ENCODE data around the gene AMOTL1.

Gene AMOTL1

DNA sequence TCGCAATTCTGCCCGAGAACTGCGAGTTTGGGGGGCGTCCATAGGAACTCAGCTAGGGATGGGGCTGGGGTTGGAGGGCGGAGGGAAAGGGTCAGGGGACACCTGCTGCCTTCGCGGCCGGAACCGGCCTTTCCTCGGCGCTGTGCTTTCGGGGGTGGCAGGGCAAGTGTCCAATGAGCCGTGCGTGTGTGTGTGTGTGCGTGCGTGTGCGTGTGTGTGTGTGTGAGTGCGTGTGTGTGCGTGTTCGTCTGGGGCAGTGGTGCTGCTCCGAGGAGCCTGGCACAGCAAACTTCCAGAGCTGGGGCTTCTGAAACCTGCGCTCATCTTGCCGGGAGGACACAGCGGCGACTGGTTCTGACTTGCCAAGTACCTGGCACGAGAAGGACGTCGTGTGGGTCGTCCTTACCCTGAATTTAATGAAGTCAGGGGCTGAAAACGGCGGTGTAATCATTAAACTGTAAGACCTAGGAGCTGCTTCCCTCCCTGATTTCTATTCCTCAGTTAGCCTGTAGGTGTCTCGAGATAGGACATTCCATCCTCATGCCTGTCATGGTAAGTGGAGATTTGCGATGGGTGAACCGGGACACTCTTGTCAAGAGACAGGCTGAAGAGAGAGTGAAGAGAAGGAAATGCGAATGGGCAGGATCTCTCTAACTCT lies 27.0 kb upstream of the AMOTL1 start:
- no peak for DNase-seq (ENCODE audit: low read depth in 1 of 2, low spot score in 1 of 2)

DNA sequence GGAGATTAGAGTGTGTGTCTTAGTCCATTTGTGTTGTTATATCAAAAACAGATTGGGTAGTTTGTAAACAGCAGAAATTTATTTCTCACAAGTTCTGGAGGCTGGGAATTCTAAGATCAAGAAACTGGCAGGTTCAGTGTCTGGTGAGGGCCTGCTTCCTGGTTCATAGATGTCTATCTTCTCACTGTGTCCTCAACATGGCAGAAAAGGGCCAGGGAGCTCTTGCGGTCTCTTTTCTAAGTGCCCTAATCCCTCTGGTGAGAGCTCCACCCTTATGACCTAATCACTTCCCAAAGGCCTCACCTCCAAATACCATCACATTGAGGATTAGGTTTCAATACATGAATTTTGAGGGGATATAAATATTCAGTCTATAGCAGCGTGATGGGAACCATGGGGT lies 25.5 kb upstream of the AMOTL1 start:
- no peak for DNase-seq (ENCODE audit: low read depth in 1 of 2, low spot score in 1 of 2)

DNA sequence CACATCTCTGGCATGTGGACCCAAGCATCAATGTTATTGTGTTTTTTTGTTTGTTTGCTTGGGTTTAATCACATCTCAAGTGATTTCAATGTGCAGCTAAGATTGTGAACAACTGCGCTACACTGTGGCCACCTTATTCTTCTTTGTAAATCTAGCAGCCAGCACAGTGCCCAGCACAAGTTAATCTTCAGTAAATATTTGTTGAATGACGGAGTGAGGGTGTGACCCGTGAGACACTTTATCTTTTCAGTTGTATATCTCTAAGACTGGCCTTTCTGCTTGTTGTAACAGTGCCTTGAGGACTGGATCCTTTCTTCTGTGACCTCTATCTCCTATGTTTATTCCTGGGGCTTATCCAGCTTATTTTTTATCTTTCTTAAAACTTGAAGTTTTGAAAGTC lies 21.4 kb upstream of the AMOTL1 start:
- no peak for DNase-seq (ENCODE audit: low read depth in 1 of 2, low spot score in 1 of 2)

DNA sequence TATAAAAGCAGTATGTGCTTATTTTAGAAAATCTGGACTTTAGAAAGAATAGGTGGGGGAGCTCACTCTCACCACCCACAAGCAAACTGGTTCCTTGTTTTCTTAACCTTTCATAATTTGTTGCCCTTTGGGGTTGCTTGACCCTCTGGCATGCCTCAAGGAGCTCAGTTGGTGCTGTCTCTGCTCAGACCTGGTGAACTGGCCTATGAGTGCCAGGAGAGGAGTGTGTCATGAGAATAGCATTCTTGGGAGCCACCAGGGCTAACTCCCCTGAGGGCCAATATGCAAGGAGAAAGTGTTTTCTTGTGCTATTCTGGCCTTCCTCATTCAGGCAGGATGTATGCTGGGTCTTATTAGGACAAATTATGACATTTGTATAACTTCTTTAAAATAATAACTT lies 21.0 kb upstream of the AMOTL1 start:
- no peak for DNase-seq (ENCODE audit: low read depth in 1 of 2, low spot score in 1 of 2)

DNA sequence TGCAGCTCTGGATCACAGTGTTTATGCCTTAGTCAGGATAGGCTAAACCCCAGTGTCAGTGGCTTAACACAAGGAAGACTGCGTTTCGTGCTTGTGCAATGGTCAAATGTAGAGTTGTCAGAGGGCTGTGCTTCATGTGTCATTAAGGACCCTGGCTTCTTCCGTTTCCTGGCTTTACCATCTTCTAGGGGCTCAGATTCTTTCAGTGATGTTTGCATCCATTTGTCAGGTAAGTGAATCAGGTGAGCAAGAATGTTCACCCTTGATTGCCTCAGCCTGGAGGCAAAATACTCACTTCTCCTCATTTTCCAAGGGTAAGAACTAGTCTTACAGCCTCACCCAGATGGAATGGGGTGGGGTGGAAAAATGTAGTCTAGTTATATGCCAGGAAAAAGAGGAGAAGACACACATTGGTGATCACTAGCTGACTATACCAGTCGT lies 20.5 kb upstream of the AMOTL1 start:
- DNase-seq (ENCODE audit: low read depth in 1 of 2, low spot score in 1 of 2): no peak

DNA sequence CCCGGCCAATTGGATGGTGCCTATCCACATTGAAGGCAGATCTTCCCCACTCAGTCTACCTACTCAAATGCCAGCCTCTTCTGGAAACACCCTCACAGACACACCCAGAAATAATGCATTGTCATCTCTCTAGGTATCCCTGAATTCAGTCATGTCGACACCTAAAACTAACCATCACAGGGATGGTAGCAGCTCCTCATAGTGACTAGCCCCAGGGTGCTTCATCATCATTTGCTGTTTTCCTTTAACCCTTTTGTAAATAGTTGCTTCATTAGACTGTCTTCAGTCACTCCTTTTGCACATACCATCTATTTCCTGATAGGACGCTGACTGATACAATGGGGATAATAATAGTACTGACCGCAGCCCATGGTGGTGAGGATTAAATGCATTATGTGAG lies 18.8 kb upstream of the AMOTL1 start:
- no peak for DNase-seq (ENCODE audit: low read depth in 1 of 2, low spot score in 1 of 2)

DNA sequence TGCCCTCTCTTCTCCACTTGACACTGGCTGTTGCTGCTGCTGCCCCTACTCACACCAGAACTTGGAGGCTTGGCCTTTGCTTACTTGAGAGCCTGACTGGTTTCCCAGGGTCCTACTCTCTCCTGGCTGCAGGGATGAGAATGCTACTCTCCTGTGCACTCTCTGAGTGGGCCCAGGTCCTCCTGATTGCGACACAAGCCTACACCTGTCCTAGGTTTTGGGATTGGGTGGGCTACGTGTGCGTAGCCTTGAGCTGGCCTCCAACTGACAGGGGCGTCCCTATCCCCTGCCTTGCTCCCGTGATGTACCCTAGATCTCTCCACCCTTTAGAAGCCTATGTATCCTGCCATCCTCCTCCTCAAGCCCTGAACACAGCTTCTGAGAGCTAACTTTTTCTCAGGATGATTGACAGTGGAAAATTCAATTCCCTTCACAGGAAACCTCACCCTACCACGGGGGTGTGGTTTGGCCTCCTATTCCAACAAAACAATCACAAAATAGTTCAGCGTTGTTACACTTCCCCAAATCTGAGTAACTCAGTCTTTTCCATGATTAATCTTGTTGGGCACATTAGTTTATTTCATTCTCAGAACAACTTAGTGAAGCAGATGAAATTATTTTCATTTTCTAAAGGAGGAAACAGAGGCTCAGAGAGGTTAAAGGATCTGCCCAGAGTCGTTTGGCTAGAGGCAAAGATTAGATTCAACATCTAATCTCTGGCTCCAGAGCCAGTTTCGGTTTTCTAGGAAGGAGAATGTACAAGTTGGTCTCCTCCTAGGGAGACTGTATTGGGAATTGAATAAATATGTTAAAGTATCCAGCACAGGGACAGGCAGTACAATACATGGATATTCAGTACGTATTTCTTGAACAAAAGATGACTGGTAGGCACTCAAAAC lies 17.6 kb upstream of the AMOTL1 start:
- DNase-seq (ENCODE audit: low read depth in 1 of 2, low spot score in 1 of 2): no peak

DNA sequence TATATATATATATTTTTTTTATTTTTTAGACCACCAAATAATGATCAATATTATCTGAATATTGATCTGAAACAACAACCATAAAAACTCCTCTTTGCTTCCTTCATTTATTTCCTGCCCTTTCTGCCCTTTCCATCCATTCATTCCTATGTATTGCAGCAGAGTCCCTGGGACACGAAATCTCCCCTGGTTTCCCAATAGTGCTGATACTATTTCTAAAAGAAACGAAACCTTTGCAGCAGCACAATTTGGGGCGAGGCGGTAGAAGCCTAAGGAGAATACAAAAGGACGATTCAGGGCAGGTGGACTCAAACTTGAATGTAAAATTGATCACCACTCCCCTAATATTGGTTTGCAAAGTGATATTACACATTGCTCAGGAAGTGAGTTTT lies 16.9 kb upstream of the AMOTL1 start:
- DNase-seq (ENCODE audit: low read depth in 1 of 2, low spot score in 1 of 2): no peak

DNA sequence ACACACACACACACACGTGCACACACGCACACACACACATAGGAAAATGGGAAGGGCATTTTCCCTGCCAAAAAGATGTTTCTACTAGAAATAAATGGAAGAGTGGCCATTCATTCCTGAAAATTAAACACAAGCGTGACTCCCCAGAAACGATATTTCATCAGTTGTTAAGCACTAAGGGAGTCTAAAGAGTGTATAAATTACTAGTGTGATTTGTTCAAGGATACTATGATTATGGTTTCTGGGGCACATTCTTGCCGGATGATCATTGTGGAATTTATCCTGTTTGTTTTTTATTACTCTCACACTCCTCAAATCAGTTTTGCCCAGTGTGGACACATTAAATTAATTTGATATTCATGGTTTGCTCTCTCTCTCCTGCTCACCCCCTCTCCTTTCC lies 16.4 kb upstream of the AMOTL1 start:
- DNase-seq (ENCODE audit: low read depth in 1 of 2, low spot score in 1 of 2): no peak

DNA sequence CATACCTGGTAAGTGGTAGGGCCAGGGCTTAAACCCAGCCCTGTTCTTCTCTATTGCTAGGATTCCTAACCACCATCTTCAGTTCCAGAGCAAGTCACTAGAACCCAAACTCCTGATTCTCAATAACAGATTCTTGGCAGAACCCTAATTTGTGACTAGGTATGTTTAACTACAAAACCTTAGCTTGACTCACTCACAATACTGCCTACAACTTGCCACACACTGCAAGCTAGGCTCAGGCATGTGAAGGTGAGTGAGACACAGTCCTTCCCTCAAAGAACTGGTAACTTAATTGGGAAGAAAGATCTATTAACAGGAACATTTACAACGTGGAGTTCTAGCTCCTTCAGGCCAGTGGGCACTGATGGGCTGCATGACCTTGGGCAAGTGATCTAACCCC lies 14.5 kb upstream of the AMOTL1 start:
- no peak for DNase-seq (ENCODE audit: low read depth in 1 of 2, low spot score in 1 of 2)

DNA sequence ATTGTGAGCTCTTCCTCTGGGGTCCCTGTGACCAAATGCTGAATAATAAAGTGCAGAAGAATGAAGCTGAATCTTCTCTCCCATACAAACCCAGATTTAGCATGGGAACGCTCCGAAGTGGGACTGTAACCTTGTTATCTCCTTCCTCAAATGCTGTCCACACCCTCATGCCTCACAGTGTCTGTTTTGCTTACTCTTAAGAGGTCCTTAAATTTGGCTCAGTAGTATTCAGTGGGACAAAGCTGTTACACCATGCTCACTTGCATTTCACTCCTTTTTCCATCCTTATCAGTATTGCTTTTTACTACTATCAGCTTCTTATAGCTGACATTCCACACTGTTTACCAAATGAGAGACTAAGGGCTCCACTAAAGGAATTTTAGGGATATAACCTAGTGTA lies 13.8 kb upstream of the AMOTL1 start:
- no peak for DNase-seq (ENCODE audit: low read depth in 1 of 2, low spot score in 1 of 2)

DNA sequence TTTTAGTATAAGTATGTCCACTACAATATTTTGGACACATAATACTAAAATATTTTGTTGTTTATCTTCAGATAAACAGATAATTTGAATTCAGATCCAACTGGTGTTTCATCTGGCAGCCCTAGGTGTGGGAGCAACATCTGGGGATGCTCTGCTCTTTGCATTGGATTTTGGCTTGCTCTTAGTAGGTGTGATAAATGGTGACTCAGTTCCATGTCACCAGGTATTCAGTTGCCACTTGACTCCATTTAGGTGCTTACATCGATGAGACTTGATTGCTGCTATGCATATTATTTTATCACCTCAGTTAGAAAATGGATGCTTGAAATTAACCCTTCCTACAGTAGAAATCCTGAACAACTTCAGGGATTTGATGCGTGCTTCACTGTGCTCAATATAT lies 13.3 kb upstream of the AMOTL1 start:
- DNase-seq (ENCODE audit: low read depth in 1 of 2, low spot score in 1 of 2): no peak

DNA sequence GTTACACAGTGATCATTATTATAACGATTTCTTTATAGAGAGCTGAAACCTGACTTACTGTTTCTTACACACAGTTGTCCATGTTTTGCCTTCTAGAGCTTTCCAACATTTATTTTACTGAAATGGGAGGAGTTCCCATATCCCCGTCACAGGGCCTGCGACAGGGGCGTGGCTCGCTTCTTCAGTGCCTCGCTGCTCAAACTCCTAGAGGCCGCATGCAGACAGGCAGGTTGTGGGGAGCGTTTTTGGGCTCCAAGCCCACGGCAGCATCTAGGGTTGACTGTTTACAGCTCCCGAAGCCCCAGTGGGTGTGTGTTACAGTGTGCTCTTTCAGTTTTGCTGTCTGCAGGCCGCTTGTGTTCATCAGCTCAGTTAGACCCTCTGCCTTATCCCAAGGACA lies 12.7 kb upstream of the AMOTL1 start:
- no peak for DNase-seq (ENCODE audit: low read depth in 1 of 2, low spot score in 1 of 2)

DNA sequence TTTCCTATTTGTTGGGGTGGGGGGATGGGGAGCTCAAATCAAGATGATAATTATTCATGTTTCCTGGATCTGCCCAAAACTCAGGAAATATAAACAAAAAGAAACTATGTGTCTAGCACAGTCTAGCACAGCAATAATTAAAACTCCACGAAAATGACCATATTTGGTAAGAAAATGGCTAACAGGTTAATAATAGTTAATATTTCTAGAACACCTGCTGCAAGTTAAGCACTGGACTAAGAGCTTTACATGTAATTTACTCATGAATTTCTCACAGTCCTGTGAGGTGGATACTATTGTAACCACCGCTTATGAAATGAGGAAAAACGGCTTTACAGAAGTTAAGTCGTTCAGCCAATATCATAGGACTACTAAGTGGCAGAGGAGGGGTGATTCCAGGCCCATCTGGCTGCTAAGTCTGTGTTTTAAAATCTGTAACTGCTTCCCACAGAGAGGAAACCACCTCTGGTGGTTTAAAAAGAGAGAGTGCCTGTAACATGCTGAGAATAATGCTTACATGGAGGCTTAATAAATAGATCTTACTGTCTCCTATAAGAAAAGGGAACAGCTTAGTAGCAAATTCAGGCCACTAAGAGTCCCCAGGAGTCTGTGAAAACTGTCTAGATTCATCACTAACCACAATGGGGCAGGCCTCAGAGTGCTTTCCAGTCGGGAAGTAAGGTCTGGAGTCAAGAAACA lies 11.0 kb upstream of the AMOTL1 start:
- no peak for DNase-seq (ENCODE audit: low read depth in 1 of 2, low spot score in 1 of 2)

DNA sequence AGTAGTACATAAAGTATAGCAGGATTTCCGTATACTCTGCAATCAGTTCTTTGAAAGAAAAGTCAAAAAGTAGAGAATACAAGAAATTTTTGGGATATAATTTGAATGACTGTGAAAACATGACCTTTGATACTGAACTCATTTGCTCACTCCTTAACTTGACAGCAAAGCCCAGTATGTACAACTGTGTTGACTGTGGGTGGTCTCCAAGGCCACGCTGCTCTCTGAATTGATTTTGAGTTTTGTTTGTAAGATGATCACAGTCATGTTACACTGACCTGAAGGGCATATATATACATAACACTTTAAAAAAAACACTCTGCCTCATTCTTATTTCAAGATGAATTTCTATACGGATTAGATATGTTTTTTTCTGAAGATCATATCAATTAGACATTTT lies 9.5 kb upstream of the AMOTL1 start:
- no peak for DNase-seq (ENCODE audit: low read depth in 1 of 2, low spot score in 1 of 2)

DNA sequence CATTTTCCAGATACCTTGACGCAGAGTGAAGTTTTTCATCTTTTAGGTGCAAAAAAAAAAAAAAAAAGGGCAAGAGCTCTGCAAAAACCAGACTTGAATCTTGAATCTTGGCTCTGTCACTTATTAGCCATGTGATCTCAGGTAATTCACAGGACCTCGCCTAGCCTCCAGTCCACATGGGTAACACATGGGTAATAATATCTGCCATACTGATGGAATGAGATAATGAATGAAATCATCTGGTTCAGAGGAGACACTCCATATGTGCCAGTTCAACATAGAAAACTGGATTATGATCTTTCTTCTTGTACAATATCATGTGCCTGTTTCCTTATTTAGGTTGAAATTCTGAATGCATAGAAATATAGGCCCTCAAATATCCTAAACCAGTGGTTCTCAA lies 8.6 kb upstream of the AMOTL1 start:
- DNase-seq (ENCODE audit: low read depth in 1 of 2, low spot score in 1 of 2): no peak

DNA sequence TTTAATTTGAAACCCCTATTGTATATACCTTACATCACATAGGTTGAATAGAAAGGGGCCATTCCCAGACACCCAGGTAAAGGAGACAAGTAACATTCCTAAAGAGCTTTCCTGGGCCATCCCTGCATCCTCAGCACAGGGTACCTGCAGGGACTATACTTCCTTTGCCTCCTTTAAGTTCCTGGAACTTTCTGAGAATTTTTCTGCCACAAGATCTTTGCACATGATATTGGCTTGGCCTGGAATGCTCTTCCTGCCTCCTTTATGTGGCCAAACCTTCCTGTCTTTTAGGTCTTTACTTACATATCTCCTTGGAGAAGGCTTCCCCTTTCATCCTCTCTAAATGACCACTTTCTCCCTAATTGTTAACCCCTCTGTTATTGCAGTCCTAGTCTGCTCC lies 7.9 kb upstream of the AMOTL1 start:
- DNase-seq (ENCODE audit: low read depth in 1 of 2, low spot score in 1 of 2): no peak

DNA sequence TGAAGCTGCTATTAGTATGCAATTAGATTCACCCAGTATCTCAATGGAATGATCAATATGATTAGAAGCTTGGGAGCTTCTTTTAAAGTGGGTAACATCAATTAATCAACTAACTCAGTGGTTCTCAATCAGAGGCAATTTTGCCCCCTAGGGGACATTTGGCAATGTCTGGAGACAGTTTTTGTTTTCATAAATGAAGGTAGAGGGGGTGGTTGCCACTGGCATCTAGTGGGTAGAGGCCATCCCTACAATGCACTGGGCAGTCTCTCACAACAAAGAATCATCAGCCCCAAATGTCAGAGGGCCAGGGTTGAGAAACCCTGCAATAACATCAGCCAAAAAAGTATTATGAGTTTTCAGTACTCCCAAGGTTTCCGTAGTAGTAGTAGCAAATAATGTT lies 5.9 kb upstream of the AMOTL1 start:
- DNase-seq (ENCODE audit: low read depth in 1 of 2, low spot score in 1 of 2): no peak

DNA sequence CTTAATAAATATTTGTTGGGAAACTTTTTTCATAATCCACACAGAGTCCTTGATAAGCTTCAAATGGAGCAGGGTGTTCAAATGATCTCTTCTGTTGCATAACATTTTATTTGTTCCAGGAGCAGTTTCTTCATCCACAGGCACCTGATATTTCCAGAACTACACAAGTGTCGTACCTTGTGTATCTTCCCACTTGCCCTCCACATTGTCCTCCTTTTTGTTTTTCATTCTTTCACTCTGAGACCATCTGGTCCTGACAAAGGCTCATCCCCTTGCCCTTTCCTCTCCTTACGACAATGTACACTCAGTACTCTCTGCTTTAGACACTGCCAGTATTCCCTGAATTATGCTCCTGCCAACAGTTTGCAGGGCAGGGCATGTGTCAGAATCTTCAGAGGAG lies 5.2 kb upstream of the AMOTL1 start:
- DNase-seq (ENCODE audit: low read depth in 1 of 2, low spot score in 1 of 2): no peak

DNA sequence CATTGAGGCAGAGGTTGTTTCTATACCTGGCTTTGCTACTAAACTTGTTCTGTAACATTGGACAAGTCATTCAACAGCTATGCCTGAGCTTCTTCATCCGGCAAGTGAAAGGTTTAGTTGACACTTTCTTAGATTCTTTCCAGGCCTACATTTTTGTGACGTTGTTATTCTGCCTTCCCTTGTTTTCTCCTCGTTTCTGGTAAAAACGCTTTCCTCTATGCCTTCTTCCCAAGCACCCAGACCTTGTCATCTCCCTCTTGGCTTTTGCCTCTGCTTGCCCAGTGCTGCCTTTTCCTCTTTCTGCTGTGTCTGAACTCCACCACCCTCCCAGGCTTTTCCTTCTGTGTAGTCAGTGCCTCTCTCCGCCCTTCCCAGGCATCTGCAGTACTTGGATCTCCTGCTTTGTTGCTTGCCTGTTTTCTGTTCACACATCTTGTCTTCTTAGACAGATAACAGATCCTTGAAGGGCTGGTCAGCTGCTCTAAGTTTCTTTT lies 1.4 kb upstream of the AMOTL1 start:
- no peak for DNase-seq (ENCODE audit: low read depth in 1 of 2, low spot score in 1 of 2)

DNA sequence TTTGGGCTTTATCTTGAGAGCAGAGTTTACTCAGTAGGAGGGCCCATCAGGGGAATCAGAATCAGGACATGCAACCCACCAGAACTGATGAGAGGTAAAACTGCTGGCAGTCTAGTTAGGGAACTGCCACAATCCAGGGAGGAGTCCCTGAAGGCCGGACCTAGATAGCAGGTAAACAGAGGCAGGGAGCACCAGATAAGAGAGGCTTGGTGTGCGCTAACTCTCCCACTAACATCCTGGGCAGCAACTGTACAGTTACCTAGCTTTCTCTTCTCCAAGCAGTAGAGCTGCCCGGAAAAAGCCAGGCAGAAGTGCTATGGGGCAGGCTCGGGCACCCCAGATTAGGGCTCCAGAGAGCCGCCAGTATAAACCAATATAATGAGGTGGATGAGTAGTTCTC lies 865 bp upstream of the AMOTL1 start:
- DNase-seq (ENCODE audit: low read depth in 1 of 2, low spot score in 1 of 2): no peak

Data from stimulated activated CD4-positive, alpha-beta T cell treated with anti-CD3 and anti-CD28 coated beads, Interleukin-15, amount 100 ng/mL, for 1 hour (primary cell).